Measurements from ENCODE around the gene RNASE9. TPM values are rescaled to one million over a fixed set of nuclear protein-coding genes. Genes with fewer than 3 reads are reported as not detected.

The RNASE9 gene
- total and polyA plus RNA-seq, 9 of the 15 experiments (the other 6 are each of a cell fraction or from before 2014, with no cell fraction given), result not detected

DNA sequence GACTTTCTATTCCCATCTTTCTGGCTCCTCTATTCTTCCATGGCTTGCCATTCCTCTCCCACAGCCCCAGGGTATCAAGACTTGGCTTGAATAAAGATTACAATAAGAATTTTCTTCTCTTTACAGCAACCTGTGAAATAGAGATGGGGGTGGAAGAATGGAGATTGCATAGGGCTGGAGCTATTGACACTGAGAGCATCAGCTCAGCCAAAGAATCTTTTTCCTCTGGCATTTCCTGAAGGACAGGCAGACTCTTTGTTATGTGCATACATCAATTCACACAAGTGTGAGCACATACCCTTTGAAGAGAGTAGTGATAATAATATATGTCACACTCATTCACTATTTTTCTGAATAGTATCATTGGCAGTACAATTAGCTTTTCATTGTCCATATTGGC lies 22.3 kb upstream of the RNASE9 start (continued):
- TF ChIP-seq, protein P1, sequence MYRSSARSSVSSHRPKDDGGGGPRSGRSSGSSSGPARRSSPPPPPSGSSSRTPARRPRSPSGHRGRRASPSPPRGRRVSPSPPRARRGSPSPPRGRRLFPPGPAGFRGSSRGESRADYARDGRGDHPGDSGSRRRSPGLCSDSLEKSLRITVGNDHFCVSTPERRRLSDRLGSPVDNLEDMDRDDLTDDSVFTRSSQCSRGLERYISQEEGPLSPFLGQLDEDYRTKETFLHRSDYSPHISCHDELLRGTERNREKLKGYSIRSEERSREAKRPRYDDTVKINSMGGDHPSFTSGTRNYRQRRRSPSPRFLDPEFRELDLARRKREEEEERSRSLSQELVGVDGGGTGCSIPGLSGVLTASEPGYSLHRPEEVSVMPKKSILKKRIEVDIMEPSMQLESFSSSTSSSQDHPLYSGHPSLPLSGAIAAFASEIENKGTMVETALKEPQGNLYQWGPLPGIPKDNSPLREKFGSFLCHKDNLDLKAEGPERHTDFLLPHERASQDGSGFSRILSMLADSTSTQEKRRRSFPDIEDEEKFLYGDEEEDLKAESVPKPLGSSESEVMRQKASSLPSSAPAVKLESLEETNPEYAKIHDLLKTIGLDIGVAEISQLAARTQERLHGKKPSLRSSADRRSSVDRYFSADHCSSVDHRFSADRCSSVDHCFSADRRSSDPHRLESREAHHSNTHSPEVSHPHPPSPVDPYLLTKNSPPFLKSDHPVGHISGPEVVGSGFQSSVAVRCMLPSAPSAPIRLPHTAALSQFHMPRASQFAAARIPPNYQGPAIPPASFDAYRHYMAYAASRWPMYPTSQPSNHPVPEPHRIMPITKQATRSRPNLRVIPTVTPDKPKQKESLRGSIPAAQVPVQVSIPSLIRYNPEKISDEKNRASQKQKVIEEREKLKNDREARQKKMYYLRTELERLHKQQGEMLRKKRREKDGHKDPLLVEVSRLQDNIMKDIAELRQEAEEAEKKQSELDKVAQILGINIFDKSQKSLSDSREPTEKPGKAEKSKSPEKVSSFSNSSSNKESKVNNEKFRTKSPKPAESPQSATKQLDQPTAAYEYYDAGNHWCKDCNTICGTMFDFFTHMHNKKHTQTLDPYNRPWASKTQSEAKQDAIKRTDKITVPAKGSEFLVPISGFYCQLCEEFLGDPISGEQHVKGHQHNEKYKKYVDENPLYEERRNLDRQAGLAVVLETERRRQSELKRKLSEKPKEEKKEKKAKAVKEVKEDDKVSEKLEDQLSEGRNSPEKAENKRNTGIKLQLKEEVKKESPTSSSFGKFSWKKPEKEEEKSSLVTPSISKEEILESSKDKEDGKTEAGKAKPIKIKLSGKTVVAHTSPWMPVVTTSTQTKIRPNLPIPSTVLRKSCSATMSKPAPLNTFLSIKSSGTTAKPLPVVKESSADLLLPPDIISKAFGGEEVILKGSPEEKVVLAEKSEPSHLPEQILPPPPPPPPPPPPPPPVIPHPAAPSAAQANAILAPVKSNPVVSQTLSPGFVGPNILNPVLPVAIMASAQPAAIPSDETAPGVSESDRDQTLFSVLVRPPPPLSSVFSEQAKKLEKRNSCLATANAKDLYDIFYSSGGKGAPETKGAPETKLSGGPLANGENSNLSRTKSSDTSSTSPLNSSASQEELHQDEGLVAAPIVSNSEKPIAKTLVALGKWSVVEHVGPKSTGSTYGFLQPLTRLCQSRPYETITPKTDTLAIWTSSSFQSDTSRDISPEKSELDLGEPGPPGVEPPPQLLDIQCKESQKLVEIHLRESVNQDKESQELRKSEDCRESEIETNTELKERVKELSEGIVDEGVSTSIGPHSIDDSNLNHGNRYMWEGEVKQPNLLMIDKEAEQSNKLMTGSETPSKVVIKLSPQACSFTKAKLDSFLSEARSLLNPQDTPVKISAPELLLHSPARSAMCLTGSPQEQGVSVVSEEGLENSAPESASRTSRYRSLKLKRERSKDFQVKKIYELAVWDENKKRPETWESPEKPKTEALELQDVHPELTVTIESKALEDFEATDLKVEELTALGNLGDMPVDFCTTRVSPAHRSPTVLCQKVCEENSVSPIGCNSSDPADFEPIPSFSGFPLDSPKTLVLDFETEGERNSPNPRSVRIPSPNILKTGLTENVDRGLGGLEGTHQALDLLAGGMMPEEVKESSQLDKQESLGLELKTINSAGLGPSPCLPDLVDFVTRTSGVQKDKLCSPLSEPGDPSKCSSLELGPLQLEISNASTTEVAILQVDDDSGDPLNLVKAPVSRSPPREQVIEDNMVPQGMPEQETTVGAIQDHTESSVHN (IDR thresholded peaks at IDR 0.05; ENCODE audit: borderline replicate concordance in 1 of 2, low read depth in 1 of 2), result no peak
- TF ChIP-seq CREB3 (tag; conservative IDR thresholded peaks at IDR 0.05; ENCODE audit: low read depth) (no peak), PML (IDR thresholded peaks at IDR 0.05; ENCODE audit: low read length) (no peak), PHTF2 (CRISPR knock-in tag; IDR thresholded peaks at IDR 0.05) (no peak), POLR2AphosphoS2 (IDR thresholded peaks at IDR 0.05; ENCODE audit: low read length) (no peak), SP2 (IDR thresholded peaks at IDR 0.05; ENCODE audit: extremely low read depth, low read depth, low read length, poor library complexity, severe bottlenecking) (no peak), RBM25 (IDR thresholded peaks at IDR 0.05; ENCODE audit: low read depth, low read length, severe bottlenecking) (no peak), IRF1 (CRISPR knock-in tag; IDR thresholded peaks at IDR 0.05; ENCODE audit: borderline replicate concordance) (no peak)
